Common myeloid progenitor, CD34-positive (primary cell): ENCODE results near the gene ADARB2.

Experiments used
- CTCF ChIA-PET: fragments of 350-600 bp; sonication (Branson Sonifier 250); formaldehyde crosslinking; loops from one replicate; lab custom pipeline; 2021; ENCODE audit warnings: antibody characterized with exemption; lab: Charles Lee
- POLR2A ChIA-PET: fragments of 350-600 bp; sonication (Branson Sonifier 250); formaldehyde crosslinking; loops from one replicate; lab custom pipeline; 2021; ENCODE audit warnings: antibody characterized with exemption; lab: Charles Lee
- DNase-seq, 3 donors: peaks; one replicate each; pipeline versions ENCODE4 v3.0.0 to v3.0.0-alpha.2; 2013
- H3K27ac ChIP-seq, 2 experiments: 1 replicate in 1 of 2; 2 replicates in 1 of 2; pipeline ENCODE4 v1.7.0; 2013; ENCODE audit warnings: inconsistent platforms in 2 of 2, low read length in 2 of 2, mild to moderate bottlenecking in 2 of 2, low read depth in 1 of 2, moderate library complexity in 1 of 2; ENCODE audit not compliant: severe bottlenecking in 2 of 2, insufficient read depth in 1 of 2, poor library complexity in 1 of 2
- H3K27me3 ChIP-seq, 5 experiments: replicated peaks in 2 of 5; 1 replicate in 3 of 5; 2 replicates in 2 of 5; pipeline versions ENCODE4 v1.6.1 to v1.7.0; 2013; ENCODE audit warnings: low read length in 4 of 5, mild to moderate bottlenecking in 2 of 5, moderate library complexity in 2 of 5, inconsistent platforms in 1 of 5; ENCODE audit not compliant: insufficient read depth in 5 of 5, control insufficient read depth in 4 of 5
- H3K36me3 ChIP-seq, 4 experiments: 1 replicate in 2 of 4; 2 replicates in 2 of 4; pipeline versions ENCODE4 v1.6.1 to v1.7.0; 2013; ENCODE audit warnings: low read length in 3 of 4, control low read depth in 1 of 4, mild to moderate bottlenecking in 1 of 4; ENCODE audit not compliant: control insufficient read depth in 4 of 4, insufficient read depth in 4 of 4
- H3K4me1 ChIP-seq, 4 experiments: 1 replicate in 3 of 4; 2 replicates in 1 of 4; pipeline versions ENCODE4 v1.6.1 to v1.7.1; 2013; ENCODE audit warnings: low read length in 3 of 4, mild to moderate bottlenecking in 3 of 4, control low read depth in 1 of 4, inconsistent platforms in 1 of 4, moderate library complexity in 1 of 4; ENCODE audit not compliant: control insufficient read depth in 4 of 4, insufficient read depth in 4 of 4; ENCODE audit errors: control extremely low read depth in 1 of 4
- H3K4me3 ChIP-seq, 7 experiments: 1 replicate in 4 of 7; 2 replicates in 3 of 7; pipeline versions ENCODE4 v1.5.1 to v1.7.0; 2013; ENCODE audit warnings: mild to moderate bottlenecking in 7 of 7, low read length in 6 of 7, moderate library complexity in 6 of 7, inconsistent platforms in 2 of 7, low read depth in 2 of 7, control low read depth in 1 of 7; ENCODE audit not compliant: insufficient read depth in 4 of 7, control insufficient read depth in 1 of 7; ENCODE audit errors: extremely low read depth in 1 of 7
- H3K9me3 ChIP-seq, 5 experiments: 1 replicate in 4 of 5; 2 replicates in 1 of 5; pipeline versions ENCODE4 v1.6.1 to v1.7.1; 2013; ENCODE audit warnings: low read length in 4 of 5, mild to moderate bottlenecking in 2 of 5, inconsistent platforms in 1 of 5, low read depth in 1 of 5, moderate library complexity in 1 of 5; ENCODE audit not compliant: control insufficient read depth in 4 of 5, insufficient read depth in 2 of 5; ENCODE audit errors: control extremely low read depth in 1 of 5
- WGBS: methylation state at CpG from one replicate; pipeline ENCODE4 v1.1.5; 2013; ENCODE audit not compliant: insufficient coverage; 5-methylcytosine and 5-hydroxymethylcytosine counted together

Gene ADARB2

DNA sequence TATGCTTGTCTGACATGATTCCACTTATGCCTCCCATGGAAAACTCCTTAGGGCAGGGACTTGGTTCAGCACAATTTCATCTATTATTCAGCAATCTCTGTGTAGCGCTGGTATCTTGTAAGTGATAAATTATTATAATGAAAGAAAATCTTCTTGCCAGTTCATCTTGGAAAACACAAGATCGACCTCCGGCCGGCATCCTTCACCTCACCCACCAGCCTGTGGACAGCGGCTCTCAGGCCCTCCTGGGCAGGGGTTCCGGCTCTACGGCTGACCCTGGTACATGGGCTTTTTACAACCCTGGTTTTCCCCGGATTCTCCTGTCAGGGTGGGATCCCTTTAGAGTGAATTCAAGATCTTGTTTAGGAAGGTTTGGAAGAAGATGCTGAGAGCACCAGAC is 145.6 kb downstream of the ADARB2 start:
- Histone ChIP-seq H3K27ac (no peak overlapping the region), H3K36me3 (no peaks in the 10 kb centered on the region), H3K27me3 (peaks cover 0 to 5% (median 0%) of the 10 kb centered on the region in 5 experiments), H3K4me1 (no peaks in the 10 kb centered on the region), H3K4me3 (no peak overlapping the region), H3K9me3 (peaks cover 0 to 2% (median 0%) of the 10 kb centered on the region in 5 experiments)
- CTCF ChIA-PET: no interaction called here
- WGBS: 94% methylated on average over 4 of the region's 8 CpGs
- no peak for DNase-seq
- POLR2A ChIA-PET: no interaction called here

GRCh38 chr10:1591045-1591444 is 146.3 kb downstream of the ADARB2 start:
- 94% methylated on average over 7 of the region's 12 CpGs for WGBS
- peaks cover 0 to 2% (median 0%) of the 10 kb centered on the region in 5 experiments for H3K9me3 ChIP-seq
- H3K4me1 ChIP-seq: no peaks in the 10 kb centered on the region
- DNase-seq: no peak
- CTCF ChIA-PET: no interaction called here
- H3K27ac ChIP-seq: no peak overlapping the region
- H3K27me3 ChIP-seq: peaks cover 0 to 5% (median 0%) of the 10 kb centered on the region in 5 experiments
- no peak overlapping the region for H3K4me3 ChIP-seq
- H3K36me3 ChIP-seq: no peaks in the 10 kb centered on the region
- POLR2A ChIA-PET: no interaction called here

DNA sequence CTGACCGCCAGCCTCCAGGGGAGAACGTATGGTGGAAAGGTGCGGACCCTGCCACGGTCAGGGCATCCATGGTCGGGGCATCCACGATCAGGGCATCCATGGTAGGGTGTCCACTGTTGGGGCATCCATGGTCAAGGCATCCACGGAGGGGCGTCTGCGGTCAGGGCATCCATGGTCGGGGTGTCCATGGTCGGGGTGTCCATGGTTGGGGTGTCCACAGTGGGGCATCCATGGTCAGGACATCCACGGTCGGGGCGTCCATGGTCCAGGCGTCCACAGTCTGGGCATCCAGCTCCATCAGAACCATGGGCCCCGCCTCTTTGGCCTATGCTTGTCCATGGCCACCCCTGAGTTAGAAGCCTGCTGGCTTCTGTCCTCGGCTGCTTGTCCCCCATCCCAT is 148.1 kb downstream of the ADARB2 start:
- Histone ChIP-seq H3K4me3 (no peak overlapping the region), H3K36me3 (no peaks in the 10 kb centered on the region), H3K4me1 (no peaks in the 10 kb centered on the region), H3K27me3 (peaks cover 0 to 5% (median 0%) of the 10 kb centered on the region in 5 experiments), H3K27ac (no peak overlapping the region), H3K9me3 (peaks cover 0 to 2% (median 0%) of the 10 kb centered on the region in 5 experiments)
- WGBS: 95% methylated on average over 15 of the region's 17 CpGs
- POLR2A ChIA-PET: no interaction called here
- no peak for DNase-seq
- CTCF ChIA-PET: no interaction called here

GRCh38 chr10:1582739-1583138 is 154.6 kb downstream of the ADARB2 start:
- H3K27me3 ChIP-seq: no peaks in the 10 kb centered on the region
- no peak for DNase-seq
- no peak overlapping the region for H3K27ac ChIP-seq
- 88% methylated on average over 4 of the region's 4 CpGs for WGBS
- H3K9me3 ChIP-seq: peaks cover 0 to 1% (median 0%) of the 10 kb centered on the region in 5 experiments
- ChIA-PET POLR2A (no interaction called here), CTCF (no interaction called here)
- H3K4me3 ChIP-seq: no peak overlapping the region
- H3K36me3 ChIP-seq: no peaks in the 10 kb centered on the region
- H3K4me1 ChIP-seq: peaks cover 0 to 6% (median 0%) of the 10 kb centered on the region in 4 experiments

DNA sequence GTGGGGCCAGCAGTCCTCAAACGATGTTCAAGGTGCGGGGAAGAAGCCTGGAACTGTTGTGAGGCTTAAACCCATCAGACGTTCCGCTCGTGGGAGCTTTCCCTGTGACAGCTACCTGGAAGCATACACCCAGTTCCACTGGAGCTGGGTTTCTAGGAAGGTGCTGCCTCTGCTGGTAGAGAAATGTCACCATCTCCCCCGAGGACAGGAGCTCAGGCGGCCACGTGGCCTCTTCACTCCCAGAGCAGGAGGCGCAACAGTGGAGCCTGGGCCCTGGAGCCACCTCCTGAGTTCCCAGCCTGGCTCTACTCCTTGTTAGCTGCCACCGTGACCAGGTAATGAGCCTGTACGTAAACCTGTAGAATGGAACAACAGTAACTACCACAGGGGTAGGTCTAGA is 156.1 kb downstream of the ADARB2 start:
- no peak overlapping the region for H3K27ac ChIP-seq
- H3K27me3 ChIP-seq: no peaks in the 10 kb centered on the region
- CTCF ChIA-PET: interaction anchor here (1.0 to 1.1 kb wide), 2 partner anchors 68 to 161 kb away, joined by 3 read pairs; no protein-coding TSS in a partner anchor
- WGBS: 68% methylated on average over 11 of the region's 11 CpGs
- H3K9me3 ChIP-seq: no peaks in the 10 kb centered on the region
- no peak overlapping the region for H3K4me3 ChIP-seq
- peaks cover 0 to 6% (median 0%) of the 10 kb centered on the region in 4 experiments for H3K4me1 ChIP-seq
- no peaks in the 10 kb centered on the region for H3K36me3 ChIP-seq
- no peak for DNase-seq
- POLR2A ChIA-PET: no interaction called here

GRCh38 chr10:1579671-1580070 is 157.7 kb downstream of the ADARB2 start:
- CTCF ChIA-PET: no interaction called here
- peak in 1 of 3 donors; percentile 3 for DNase-seq
- POLR2A ChIA-PET: no interaction called here
- 59% methylated on average over 7 of the region's 9 CpGs for WGBS
- H3K27ac ChIP-seq: no peak overlapping the region
- no peak overlapping the region for H3K4me3 ChIP-seq
- H3K27me3 ChIP-seq: no peaks in the 10 kb centered on the region
- H3K36me3 ChIP-seq: no peaks in the 10 kb centered on the region
- H3K4me1 ChIP-seq: peaks cover 0 to 6% (median 0%) of the 10 kb centered on the region in 4 experiments
- H3K9me3 ChIP-seq: no peaks in the 10 kb centered on the region

DNA sequence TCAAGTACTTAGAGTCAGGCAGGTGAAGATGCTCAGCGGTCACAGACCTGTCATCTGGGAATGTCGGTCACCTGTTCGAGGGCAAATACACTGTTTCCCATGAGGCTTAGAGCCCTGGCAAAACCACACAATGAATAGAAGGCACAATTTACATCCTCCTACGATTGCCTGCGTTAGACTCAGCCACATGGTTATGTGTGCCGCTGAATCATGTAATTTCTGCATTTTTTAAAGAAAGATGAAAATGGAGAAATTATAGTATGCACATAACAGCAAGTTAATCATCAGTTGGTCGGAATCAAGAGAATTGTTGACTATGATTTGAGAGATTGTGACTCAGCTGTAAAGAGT is 158.2 kb downstream of the ADARB2 start:
- Histone ChIP-seq H3K27me3 (no peaks in the 10 kb centered on the region), H3K36me3 (no peaks in the 10 kb centered on the region), H3K4me1 (peaks cover 0 to 6% (median 0%) of the 10 kb centered on the region in 4 experiments), H3K4me3 (no peak overlapping the region), H3K9me3 (no peaks in the 10 kb centered on the region), H3K27ac (no peak overlapping the region)
- CTCF ChIA-PET: no interaction called here
- no peak for DNase-seq
- 77% methylated on average over 4 of the region's 7 CpGs for WGBS
- POLR2A ChIA-PET: no interaction called here
